ENCODE results near the gene RNF144A. TPM values are rescaled to one million over a fixed set of nuclear protein-coding genes. Genes with fewer than 3 reads are reported as not detected.

The RNF144A gene, protein sequence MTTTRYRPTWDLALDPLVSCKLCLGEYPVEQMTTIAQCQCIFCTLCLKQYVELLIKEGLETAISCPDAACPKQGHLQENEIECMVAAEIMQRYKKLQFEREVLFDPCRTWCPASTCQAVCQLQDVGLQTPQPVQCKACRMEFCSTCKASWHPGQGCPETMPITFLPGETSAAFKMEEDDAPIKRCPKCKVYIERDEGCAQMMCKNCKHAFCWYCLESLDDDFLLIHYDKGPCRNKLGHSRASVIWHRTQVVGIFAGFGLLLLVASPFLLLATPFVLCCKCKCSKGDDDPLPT
- total RNA-seq = 10 to 100 TPM; 61.6 to 91.9 TPM

DNA sequence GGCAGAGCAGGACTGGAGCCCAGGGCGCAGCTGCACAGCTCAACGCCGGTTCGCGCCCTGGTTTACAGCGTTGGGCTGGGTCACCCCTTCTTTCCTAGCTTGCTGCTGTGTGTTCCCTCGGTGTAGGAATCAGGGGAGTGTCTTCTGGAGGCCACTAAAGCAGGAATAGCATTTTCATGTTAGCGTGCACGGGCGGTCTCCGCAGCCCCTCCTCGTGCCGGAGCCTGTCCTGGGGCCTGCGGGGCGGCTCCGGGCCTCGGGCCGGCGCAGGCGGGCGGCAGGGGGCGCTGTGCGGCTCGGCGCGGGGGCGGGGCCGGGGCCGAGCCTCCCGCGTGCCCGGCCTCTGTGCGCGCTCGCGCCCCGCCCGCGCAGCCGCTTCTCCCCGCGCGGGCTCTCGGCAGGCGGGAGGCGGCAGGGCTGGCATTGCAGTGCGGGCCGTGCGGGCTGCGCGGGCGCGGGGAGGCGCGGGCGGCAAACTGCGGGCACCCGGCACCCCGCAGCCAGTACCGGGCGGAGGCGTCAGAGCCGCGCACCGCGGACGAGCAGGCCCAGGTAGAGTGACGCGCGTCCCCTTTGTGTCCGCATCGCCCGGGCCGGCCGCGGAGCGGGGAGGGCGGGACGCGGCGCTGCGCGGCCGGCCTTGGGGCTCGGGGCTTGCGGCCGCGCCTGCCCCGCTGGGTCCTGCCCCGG, at the start of gene RNF144A:
RNF144A (plus strand) TSS at position 342 of the 690 bp plus-strand sequence. CDS start 79,515 bp downstream, outside the sequence.

DNA sequence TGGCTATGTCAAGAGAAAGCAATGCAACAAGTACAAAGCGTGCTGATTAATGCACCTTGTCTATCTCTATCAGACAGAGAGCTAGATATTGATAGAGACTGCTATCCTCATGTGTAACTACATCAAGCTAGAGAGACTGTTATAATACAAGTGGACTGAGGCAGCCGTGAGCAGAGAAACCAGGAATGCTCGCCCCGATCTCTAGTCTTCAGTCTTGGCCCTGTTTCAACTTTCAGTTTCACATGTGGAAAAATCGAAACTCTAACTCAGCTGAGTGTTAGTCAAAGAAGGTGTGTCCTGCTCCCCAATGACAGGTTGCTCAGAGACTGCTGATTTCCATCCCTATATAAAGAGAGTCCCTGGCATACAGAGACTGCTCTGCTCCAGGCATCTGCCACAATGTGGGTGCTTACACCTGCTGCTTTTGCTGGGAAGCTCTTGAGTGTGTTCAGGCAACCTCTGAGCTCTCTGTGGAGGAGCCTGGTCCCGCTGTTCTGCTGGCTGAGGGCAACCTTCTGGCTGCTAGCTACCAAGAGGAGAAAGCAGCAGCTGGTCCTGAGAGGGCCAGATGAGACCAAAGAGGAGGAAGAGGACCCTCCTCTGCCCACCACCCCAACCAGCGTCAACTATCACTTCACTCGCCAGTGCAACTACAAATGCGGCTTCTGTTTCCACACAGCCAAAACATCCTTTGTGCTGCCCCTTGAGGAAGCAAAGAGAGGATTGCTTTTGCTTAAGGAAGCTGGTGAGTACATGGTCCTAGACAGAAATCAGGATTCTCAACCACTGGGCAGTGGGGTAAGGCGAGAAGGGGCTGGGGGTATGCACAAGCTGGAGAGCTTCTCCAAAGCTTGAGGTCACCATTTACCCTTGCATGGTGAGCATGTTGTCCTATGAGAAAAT, 39.6 kb upstream of the RNF144A start, which contains the start of gene RSAD2:
RSAD2 (plus strand) TSS at position 376 of the 903 bp plus-strand sequence; CDS start at position 400, 24 bp downstream.

Other genes starting within 250 kb of the RNF144A start
- 100 to 1,000 TPM; 196 to 237 TPM for gene CMPK2, start 51.5 kb upstream of the RNF144A start, total RNA-seq
- gene RSAD2, start 39.6 kb upstream of the RNF144A start, total RNA-seq = 10 to 100 TPM; 72.6 to 98.9 TPM

Measured in melanocyte of skin (primary cell).